ENCODE measurements around the gene SPATA17.
"Not testable (repeated sequence)": the region's sequence is repeated elsewhere in the genome, so short reads cannot be mapped to it uniquely, and the experiment has no call there.

Gene SPATA17, protein sequence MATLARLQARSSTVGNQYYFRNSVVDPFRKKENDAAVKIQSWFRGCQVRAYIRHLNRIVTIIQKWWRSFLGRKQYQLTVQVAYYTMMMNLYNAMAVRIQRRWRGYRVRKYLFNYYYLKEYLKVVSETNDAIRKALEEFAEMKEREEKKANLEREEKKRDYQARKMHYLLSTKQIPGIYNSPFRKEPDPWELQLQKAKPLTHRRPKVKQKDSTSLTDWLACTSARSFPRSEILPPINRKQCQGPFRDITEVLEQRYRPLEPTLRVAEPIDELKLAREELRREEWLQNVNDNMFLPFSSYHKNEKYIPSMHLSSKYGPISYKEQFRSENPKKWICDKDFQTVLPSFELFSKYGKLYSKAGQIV

GRCh38 chr1:217630711-217631591, at the start of gene SPATA17, which contains the start of gene GPATCH2:
Gene SPATA17, plus strand, starts transcription at chr1:217631344. Its CDS starts 35 bp downstream, at chr1:217631379.
Gene GPATCH2, minus strand, starts transcription at chr1:217631090. Its CDS starts 119 bp downstream, at chr1:217630971.
- peak; percentile 87 for DNase-seq

DNA sequence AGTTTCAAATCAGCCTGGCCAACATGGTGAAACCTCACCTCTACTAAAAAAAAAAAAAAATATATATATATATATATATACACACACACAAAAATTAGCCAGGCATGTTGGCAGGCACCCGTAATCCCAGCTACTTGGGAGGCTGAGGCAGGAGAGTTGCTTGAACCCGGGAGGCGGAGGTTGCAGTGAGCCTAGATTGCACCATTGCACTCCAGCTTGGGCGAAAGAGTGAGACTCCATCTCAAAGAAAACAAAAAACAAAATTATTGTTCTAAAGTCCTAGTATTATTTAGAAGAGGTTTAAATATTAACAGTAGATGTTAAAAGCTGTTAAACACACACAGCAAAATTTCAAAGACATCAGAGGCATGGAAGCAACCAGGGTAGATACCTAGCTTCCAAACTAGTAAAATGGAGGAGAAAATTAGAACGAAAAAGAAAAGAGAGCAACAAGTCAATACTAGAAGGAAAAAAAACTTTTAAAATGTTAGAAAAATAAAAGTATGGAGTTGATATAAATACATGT, 46.8 kb upstream of the SPATA17 start:
- DNase-seq: not testable (repeated sequence)

DNA sequence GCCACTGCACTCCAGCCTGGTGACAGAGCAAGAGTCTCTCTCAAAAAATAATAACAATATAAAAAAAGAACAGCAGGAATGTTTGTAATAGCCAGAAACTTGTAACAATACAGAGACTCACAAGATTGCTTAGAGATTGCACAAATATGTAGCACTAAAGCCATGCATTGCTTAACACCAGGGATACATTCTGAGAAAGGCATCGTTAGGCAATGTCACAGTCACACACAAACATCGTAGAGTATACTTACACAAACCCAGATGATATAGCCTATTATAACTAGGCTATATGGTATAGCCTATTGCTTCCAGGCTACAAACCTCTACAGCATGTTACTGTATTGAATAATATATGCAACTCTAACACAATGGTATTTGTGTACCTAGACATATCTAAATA, 45.6 kb upstream of the SPATA17 start:
- DNase-seq: no peak

DNA sequence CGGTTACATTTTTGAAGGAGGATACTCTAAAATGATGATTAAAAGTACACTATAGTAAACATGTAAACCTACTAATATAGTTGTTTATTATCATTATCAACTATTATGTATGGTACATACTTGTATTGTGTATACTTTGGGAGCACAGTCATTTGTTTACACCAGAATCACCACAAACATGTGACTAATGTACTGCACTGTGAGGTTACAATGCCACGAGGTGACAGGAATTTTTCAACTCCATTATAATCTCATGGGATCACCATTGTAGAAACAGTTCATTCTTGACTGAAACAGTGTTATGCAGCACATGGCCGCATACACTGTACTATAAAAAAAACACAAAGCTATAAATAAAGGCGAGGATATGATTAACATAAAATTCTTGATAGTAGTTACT, 44.6 kb upstream of the SPATA17 start:
- DNase-seq: no peak

- no peak for DNase-seq
Measured at GRCh38 chr1:217590598-217590997, 40.5 kb upstream of the SPATA17 start.

GRCh38 chr1:217599154-217599553, 32.0 kb upstream of the SPATA17 start:
- no peak for DNase-seq

GRCh38 chr1:217602380-217602779, 28.8 kb upstream of the SPATA17 start:
- no peak for DNase-seq

GRCh38 chr1:217605390-217605789, 25.8 kb upstream of the SPATA17 start:
- DNase-seq: no peak

- DNase-seq: no peak
Measured at GRCh38 chr1:217614200-217614712, 16.9 kb upstream of the SPATA17 start.

- DNase-seq: no peak
Measured at GRCh38 chr1:217617126-217617525, 14.0 kb upstream of the SPATA17 start.

DNA sequence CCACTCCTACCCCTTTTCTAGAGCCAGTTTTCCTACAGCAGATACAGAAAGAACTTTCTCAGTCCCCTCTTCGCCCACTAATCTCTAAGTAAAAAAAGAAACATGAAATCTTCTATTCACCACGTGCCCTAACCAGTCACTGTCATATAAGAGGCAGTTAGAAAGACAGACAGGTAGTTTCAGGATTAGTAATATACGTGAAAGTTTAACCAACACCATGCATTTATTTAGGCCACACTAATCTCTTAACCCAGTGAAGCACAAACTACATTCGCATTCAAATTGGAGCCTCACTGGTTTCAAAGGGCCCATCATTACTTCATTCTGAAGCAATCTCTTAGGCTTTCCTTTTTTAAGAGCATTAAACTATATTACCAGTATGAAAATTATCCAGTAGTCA, 10.3 kb upstream of the SPATA17 start:
- no peak for DNase-seq

GRCh38 chr1:217622042-217622441, 9.1 kb upstream of the SPATA17 start:
- DNase-seq: no peak

GRCh38 chr1:217626321-217626720, 4.8 kb upstream of the SPATA17 start:
- DNase-seq: no peak

GRCh38 chr1:217627431-217627830, 3.7 kb upstream of the SPATA17 start:
- peak; percentile 2 for DNase-seq

GRCh38 chr1:217642455-217642854, 11.3 kb downstream of the SPATA17 start:
- DNase-seq: no peak

GRCh38 chr1:217647791-217648190, 16.6 kb downstream of the SPATA17 start:
- DNase-seq: no peak

DNA sequence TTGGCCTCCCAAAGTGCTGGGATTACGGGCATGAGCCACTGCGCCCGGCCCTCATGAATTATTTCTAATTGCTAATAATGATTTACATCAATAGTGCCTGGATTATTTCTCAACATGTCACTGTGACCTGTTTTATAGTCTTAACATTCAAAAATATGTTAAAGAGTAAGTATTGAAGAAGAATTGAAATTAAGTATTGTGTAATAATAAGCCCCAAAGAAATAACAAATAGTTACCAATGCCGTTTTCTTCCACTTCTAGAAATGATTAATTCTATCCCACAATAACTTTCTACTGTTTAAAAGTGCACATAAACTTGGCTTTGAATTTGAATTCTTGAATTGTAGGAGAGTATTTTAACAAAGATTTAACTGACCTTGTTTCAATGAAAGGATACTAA, 19.5 kb downstream of the SPATA17 start:
- no peak for DNase-seq

DNA sequence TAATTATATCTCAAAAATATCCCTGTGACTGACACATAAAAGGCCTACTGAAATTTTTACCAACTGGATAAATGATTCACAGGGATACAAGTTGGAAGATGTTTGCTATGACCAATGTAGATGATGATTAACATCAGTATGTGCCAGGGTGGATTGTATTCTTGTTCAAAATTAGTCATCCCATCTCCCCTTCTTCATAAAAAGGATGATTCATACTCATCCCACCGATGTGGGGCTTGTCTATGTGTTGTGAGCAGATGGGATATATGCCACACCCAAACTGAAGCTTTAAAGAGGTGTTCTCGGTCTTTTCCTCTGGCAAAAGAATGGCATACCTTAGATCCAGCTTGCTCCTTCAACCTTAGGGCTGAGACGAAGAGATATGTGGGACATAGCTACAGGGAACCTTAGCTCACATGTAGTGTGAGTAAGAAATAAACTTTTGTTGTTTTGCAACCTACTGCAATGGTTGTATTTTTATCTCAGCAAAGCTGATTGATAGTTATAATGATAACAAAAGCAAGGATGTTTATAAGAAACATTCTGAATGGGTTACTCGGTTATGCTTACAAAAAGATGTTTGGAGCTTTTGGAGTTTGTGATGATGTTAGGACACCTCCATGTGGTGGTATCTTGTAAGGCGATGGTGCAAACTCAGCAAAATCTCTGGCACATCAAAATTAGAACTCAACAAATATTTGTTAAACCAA, 29.4 kb downstream of the SPATA17 start:
- DNase-seq: no peak

- DNase-seq: no peak
Measured at GRCh38 chr1:217661407-217661806, 30.3 kb downstream of the SPATA17 start.

DNA sequence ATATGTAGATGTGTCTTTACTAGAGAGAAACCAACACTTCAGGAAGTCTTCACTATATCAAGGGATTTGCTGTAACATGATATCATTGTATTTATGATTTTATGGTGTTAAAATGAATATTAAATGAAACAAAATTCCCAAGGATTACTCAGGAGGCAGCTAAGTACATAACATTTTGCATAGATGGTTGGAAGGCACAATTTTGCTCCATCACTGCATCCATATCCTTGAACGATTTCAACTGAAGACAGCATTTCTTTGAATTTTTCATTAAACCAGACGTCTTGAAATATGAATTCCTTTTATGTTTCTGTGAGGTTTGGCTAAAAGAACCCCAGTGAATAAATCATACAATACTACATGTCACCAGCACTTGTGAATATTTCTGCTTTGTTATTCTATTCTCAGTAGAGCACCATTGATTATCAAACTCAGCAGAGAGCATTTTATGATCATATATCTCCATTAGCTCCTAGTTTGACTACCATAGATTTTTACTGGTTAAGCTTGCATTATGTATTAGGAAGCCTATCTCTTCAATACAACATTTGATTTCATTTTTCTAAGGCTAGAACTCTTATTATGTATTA, 37.3 kb downstream of the SPATA17 start:
- no peak for DNase-seq

DNA sequence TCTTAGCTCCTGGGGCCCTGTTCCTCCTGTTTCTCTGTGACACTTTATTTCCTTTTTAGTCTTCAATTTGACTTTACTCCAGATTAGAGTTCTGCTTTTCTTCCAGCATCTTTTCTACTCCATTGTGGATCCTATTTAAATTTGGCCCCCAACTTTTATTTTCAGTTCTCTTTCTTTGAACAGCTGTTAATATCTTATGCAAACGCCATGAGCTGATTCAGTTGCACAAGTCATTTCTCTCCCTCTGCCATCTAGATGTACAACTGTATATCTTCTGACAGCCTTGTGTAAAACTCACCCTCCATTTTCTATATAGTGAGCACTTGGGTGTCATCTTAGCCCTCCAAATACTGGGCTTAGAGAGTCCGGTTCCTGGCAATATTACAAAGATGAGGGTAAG, 42.2 kb downstream of the SPATA17 start:
- peak; percentile 5 for DNase-seq

DNA sequence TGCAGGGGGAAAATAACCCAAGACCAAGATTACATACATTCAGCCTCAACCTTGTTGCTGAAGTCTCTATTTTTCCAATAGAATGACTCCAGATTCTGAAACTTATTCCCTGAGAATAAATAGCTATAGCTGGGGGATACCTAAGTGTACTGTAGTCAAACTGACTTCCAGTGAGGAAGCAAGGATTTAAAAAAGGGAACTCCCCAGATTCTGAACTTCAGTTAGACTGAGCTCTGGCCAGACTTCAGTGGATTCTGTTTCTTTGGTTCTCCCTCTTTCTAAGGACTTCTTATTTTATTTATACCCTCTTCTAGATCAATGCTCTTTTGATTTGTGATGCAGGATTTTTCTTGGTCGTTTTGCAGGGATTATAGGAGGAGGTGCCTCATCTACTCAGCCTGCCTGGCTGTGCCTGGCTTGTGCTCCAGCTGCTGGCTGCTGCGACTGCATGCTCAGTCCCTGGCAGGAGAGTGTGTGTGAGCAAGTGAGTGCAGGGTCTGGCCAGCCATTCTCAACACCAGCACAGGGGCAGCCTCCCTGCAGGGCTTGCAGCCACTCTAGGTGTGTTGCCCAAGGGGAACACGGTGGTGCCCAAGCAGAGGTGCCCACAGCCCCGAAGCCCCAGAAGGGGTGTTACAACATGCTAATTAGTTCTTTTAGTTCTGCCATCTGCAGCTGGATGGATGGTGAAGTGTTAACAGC, 43.0 kb downstream of the SPATA17 start:
- no peak for DNase-seq

Measured in midbrain (tissue), 1 donor.